ENCODE measurements around the gene STK38.

The STK38 gene

GRCh38 chr6:36501686-36502085, 45.6 kb downstream of the STK38 start:
- H3F3A ChIP-seq (ENCODE audit: insufficient read depth, low read length) = no peaks in the 10 kb centered on the region
- no peaks in the 10 kb centered on the region for H3K9me2 ChIP-seq (replicated peaks; ENCODE audit: insufficient read depth, low read length)
- no peak overlapping the region for H3K9ac ChIP-seq (ENCODE audit: low read length)
- no peak overlapping the region for H3K4me3 ChIP-seq (ENCODE audit: low read length)
- H2AFZ ChIP-seq (ENCODE audit: low read length) = no peak overlapping the region
- H3K36me3 ChIP-seq (replicated peaks; ENCODE audit: insufficient read depth, low read length) = no peaks in the 10 kb centered on the region; the same call in 1 of the 2 replicates
- no peaks in the 10 kb centered on the region for H3K79me2 ChIP-seq (ENCODE audit: low read length)
- no peaks in the 10 kb centered on the region for H3K9me3 ChIP-seq (replicated peaks; ENCODE audit: insufficient read depth, low read length)
- TF ChIP-seq EZH2phosphoT487 (IDR thresholded peaks at IDR 0.05; ENCODE audit: low read length) = no peak
- TF ChIP-seq EZH2 (optimal IDR thresholded peaks at IDR 0.05; ENCODE audit: low read depth, low read length) = no peak
- no peak for TF ChIP-seq CTCF (IDR thresholded peaks at IDR 0.05; ENCODE audit: low read length)
- H3K27me3 ChIP-seq (replicated peaks; ENCODE audit: insufficient read depth, low read length) = no peaks in the 10 kb centered on the region
- no peak overlapping the region for H3K27ac ChIP-seq (ENCODE audit: low read length)
- 0 out of 2 replicates have a peak, but pooled peaks cover 5% of the 10 kb centered on the region for H3K4me1 ChIP-seq (ENCODE audit: low read length)
- H3K4me2 ChIP-seq (ENCODE audit: low read depth, low read length) = no peak overlapping the region
- DNase-seq = no peak
- H4K20me1 ChIP-seq (ENCODE audit: insufficient read depth, low read length) = no peaks in the 10 kb centered on the region

GRCh38 chr6:36499918-36500317, 47.4 kb downstream of the STK38 start:
- Histone ChIP-seq H3K79me2 (ENCODE audit: low read length) (no peaks in the 10 kb centered on the region), H3F3A (ENCODE audit: insufficient read depth, low read length) (no peaks in the 10 kb centered on the region), H3K36me3 (replicated peaks; ENCODE audit: insufficient read depth, low read length) (no peaks in the 10 kb centered on the region; the same call in 1 of the 2 replicates), H3K9me3 (replicated peaks; ENCODE audit: insufficient read depth, low read length) (no peaks in the 10 kb centered on the region), H2AFZ (ENCODE audit: low read length) (no peak overlapping the region), H3K4me2 (ENCODE audit: low read depth, low read length) (no peak overlapping the region), H3K9me2 (replicated peaks; ENCODE audit: insufficient read depth, low read length) (no peaks in the 10 kb centered on the region), H3K9ac (ENCODE audit: low read length) (no peak overlapping the region), H3K27me3 (replicated peaks; ENCODE audit: insufficient read depth, low read length) (no peaks in the 10 kb centered on the region), H4K20me1 (ENCODE audit: insufficient read depth, low read length) (no peaks in the 10 kb centered on the region), H3K27ac (ENCODE audit: low read length) (no peak overlapping the region), H3K4me3 (ENCODE audit: low read length) (no peak overlapping the region), H3K4me1 (ENCODE audit: low read length) (no peaks in the 10 kb centered on the region)
- DNase-seq = no peak
- TF ChIP-seq EZH2 (optimal IDR thresholded peaks at IDR 0.05; ENCODE audit: low read depth, low read length) (no peak), EZH2phosphoT487 (IDR thresholded peaks at IDR 0.05; ENCODE audit: low read length) (no peak), CTCF (IDR thresholded peaks at IDR 0.05; ENCODE audit: low read length) (no peak)

- no peak overlapping the region for H2AFZ ChIP-seq (ENCODE audit: low read length)
- H3K27ac ChIP-seq (ENCODE audit: low read length) = no peak overlapping the region
- no peak overlapping the region for H3K9ac ChIP-seq (ENCODE audit: low read length)
- no peaks in the 10 kb centered on the region for H4K20me1 ChIP-seq (ENCODE audit: insufficient read depth, low read length)
- TF ChIP-seq EZH2phosphoT487 (IDR thresholded peaks at IDR 0.05; ENCODE audit: low read length) (no peak), EZH2 (optimal IDR thresholded peaks at IDR 0.05; ENCODE audit: low read depth, low read length) (no peak), CTCF (IDR thresholded peaks at IDR 0.05; ENCODE audit: low read length) (no peak)
- no peaks in the 10 kb centered on the region for H3K4me1 ChIP-seq (ENCODE audit: low read length)
- no peak overlapping the region for H3K4me2 ChIP-seq (ENCODE audit: low read depth, low read length)
- H3K27me3 ChIP-seq (replicated peaks; ENCODE audit: insufficient read depth, low read length) = no peaks in the 10 kb centered on the region
- no peak overlapping the region for H3K4me3 ChIP-seq (ENCODE audit: low read length)
- no peaks in the 10 kb centered on the region; the same call in 1 of the 2 replicates for H3K36me3 ChIP-seq (replicated peaks; ENCODE audit: insufficient read depth, low read length)
- no peaks in the 10 kb centered on the region for H3K9me3 ChIP-seq (replicated peaks; ENCODE audit: insufficient read depth, low read length)
- DNase-seq = no peak
- H3K9me2 ChIP-seq (replicated peaks; ENCODE audit: insufficient read depth, low read length) = no peaks in the 10 kb centered on the region
- H3K79me2 ChIP-seq (ENCODE audit: low read length) = no peaks in the 10 kb centered on the region
- no peaks in the 10 kb centered on the region for H3F3A ChIP-seq (ENCODE audit: insufficient read depth, low read length)
Measured at GRCh38 chr6:36495086-36495485, 52.2 kb downstream of the STK38 start.
